ENCODE results near the gene IARS1. TPM values are rescaled to one million over a fixed set of nuclear protein-coding genes. Genes with fewer than 3 reads are reported as not detected.

The IARS1 gene
- total and polyA plus RNA-seq, 2 of the 13 experiments (the other 11 are each of a cell fraction or from before 2014, with no cell fraction given): 55.9 to 185 TPM

- TF ChIP-seq, protein P1, sequence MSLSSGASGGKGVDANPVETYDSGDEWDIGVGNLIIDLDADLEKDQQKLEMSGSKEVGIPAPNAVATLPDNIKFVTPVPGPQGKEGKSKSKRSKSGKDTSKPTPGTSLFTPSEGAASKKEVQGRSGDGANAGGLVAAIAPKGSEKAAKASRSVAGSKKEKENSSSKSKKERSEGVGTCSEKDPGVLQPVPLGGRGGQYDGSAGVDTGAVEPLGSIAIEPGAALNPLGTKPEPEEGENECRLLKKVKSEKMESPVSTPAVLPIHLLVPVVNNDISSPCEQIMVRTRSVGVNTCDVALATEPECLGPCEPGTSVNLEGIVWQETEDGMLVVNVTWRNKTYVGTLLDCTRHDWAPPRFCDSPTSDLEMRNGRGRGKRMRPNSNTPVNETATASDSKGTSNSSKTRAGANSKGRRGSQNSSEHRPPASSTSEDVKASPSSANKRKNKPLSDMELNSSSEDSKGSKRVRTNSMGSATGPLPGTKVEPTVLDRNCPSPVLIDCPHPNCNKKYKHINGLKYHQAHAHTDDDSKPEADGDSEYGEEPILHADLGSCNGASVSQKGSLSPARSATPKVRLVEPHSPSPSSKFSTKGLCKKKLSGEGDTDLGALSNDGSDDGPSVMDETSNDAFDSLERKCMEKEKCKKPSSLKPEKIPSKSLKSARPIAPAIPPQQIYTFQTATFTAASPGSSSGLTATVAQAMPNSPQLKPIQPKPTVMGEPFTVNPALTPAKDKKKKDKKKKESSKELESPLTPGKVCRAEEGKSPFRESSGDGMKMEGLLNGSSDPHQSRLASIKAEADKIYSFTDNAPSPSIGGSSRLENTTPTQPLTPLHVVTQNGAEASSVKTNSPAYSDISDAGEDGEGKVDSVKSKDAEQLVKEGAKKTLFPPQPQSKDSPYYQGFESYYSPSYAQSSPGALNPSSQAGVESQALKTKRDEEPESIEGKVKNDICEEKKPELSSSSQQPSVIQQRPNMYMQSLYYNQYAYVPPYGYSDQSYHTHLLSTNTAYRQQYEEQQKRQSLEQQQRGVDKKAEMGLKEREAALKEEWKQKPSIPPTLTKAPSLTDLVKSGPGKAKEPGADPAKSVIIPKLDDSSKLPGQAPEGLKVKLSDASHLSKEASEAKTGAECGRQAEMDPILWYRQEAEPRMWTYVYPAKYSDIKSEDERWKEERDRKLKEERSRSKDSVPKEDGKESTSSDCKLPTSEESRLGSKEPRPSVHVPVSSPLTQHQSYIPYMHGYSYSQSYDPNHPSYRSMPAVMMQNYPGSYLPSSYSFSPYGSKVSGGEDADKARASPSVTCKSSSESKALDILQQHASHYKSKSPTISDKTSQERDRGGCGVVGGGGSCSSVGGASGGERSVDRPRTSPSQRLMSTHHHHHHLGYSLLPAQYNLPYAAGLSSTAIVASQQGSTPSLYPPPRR (CRISPR knock-in tag; IDR thresholded peaks at IDR 0.05; ENCODE audit: borderline replicate concordance): peak; percentile 70; the same call in 1 of the 2 replicates
- TF ChIP-seq CEBPG (CRISPR knock-in tag; IDR thresholded peaks at IDR 0.05) (peak; percentile 100), ZNF709 (CRISPR knock-in tag; IDR thresholded peaks at IDR 0.05) (peak; percentile 91), JUN (CRISPR knock-in tag; IDR thresholded peaks at IDR 0.05) (peak; percentile 78), ZNF646 (CRISPR knock-in tag; IDR thresholded peaks at IDR 0.05) (peak; percentile 64; the same call in 1 of the 2 replicates), NR0B2 (CRISPR knock-in tag; IDR thresholded peaks at IDR 0.05) (peak; percentile 98), TBL1XR1 (IDR thresholded peaks at IDR 0.05; ENCODE audit: borderline replicate concordance, low read length, partially characterized antibody) (peak; percentile 56), ZNF367 (CRISPR knock-in tag; IDR thresholded peaks at IDR 0.05; ENCODE audit: borderline replicate concordance) (no peak), ZNF558 (CRISPR knock-in tag; IDR thresholded peaks at IDR 0.05; ENCODE audit: borderline replicate concordance) (peak; percentile 91)
- TF ChIP-seq, protein P2, sequence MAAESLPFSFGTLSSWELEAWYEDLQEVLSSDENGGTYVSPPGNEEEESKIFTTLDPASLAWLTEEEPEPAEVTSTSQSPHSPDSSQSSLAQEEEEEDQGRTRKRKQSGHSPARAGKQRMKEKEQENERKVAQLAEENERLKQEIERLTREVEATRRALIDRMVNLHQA (CRISPR knock-in tag; IDR thresholded peaks at IDR 0.05): peak; percentile 97
- TF ChIP-seq, protein P3, sequence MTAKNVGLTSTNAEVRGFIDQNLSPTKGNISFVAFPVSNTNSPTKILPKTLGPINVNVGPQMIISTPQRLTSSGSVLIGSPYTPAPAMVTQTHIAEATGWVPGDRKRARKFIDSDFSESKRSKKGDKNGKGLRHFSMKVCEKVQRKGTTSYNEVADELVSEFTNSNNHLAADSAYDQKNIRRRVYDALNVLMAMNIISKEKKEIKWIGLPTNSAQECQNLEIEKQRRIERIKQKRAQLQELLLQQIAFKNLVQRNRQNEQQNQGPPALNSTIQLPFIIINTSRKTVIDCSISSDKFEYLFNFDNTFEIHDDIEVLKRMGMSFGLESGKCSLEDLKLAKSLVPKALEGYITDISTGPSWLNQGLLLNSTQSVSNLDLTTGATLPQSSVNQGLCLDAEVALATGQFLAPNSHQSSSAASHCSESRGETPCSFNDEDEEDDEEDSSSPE (CRISPR knock-in tag; IDR thresholded peaks at IDR 0.05): peak; percentile 91
- TF ChIP-seq, protein P4, sequence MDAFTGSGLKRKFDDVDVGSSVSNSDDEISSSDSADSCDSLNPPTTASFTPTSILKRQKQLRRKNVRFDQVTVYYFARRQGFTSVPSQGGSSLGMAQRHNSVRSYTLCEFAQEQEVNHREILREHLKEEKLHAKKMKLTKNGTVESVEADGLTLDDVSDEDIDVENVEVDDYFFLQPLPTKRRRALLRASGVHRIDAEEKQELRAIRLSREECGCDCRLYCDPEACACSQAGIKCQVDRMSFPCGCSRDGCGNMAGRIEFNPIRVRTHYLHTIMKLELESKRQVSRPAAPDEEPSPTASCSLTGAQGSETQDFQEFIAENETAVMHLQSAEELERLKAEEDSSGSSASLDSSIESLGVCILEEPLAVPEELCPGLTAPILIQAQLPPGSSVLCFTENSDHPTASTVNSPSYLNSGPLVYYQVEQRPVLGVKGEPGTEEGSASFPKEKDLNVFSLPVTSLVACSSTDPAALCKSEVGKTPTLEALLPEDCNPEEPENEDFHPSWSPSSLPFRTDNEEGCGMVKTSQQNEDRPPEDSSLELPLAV (CRISPR knock-in tag; conservative IDR thresholded peaks at IDR 0.05; ENCODE audit: low read depth): no peak
These were observed at the start of gene IARS1 (continued) for GRCh38 chr9:92293452-92294296.
